ENCODE measurements around the gene MRPL47.

DNA sequence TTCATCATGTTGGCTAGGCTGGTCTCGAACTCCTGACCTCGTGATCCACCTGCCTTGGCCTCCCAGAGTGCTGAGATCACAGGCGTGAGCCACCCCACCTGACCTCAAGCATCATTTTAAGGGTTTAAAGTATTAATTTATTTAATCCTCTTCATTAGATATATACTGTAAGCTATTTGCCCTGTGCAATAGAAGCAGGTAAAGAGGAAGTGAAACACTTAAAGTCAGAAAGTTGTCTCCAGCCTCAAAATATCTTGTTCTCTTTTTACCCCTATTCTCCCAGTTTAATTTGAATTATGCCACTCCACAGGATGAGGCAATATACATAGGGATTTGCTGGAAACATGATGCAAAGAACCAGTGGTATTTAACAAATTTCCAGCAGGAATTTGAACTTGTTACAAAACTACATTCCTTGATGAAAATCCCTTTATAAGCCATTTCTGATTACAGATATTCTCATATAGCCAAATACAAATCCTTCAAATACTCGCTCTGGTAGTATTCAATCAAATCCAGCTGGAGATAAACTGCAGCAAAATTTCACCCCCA lies 2.2 kb upstream of the MRPL47 start:
- TF ChIP-seq, protein P1, sequence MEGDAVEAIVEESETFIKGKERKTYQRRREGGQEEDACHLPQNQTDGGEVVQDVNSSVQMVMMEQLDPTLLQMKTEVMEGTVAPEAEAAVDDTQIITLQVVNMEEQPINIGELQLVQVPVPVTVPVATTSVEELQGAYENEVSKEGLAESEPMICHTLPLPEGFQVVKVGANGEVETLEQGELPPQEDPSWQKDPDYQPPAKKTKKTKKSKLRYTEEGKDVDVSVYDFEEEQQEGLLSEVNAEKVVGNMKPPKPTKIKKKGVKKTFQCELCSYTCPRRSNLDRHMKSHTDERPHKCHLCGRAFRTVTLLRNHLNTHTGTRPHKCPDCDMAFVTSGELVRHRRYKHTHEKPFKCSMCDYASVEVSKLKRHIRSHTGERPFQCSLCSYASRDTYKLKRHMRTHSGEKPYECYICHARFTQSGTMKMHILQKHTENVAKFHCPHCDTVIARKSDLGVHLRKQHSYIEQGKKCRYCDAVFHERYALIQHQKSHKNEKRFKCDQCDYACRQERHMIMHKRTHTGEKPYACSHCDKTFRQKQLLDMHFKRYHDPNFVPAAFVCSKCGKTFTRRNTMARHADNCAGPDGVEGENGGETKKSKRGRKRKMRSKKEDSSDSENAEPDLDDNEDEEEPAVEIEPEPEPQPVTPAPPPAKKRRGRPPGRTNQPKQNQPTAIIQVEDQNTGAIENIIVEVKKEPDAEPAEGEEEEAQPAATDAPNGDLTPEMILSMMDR (IDR thresholded peaks at IDR 0.05; ENCODE audit: poor library complexity), result no peak
- TF ChIP-seq EZH2phosphoT487 (IDR thresholded peaks at IDR 0.05; ENCODE audit: low read depth, severe bottlenecking, unreplicated experiment) (no peak), EZH2 (IDR thresholded peaks at IDR 0.05; ENCODE audit: borderline replicate concordance) (no peak)
